NCI-H187 treated with DMSO at 0.1 percent for 48 hours (cell line): Measurements from ENCODE around the gene PLXNA4.
"Not testable (repeated sequence)": the region's sequence is repeated elsewhere in the genome, so short reads cannot be mapped to it uniquely, and the experiment has no call there.

Source experiments
- DNase-seq: peaks from one replicate; lab custom pipeline; 2025; lab: John Stamatoyannopoulos, UW

The PLXNA4 gene

GRCh38 chr7:132414857-132415256 lies 161.4 kb downstream of the PLXNA4 start:
- DNase-seq: no peak

- DNase-seq: no peak
Measured at GRCh38 chr7:132412435-132412834, 163.8 kb downstream of the PLXNA4 start.

- no peak for DNase-seq
Measured at GRCh38 chr7:132410861-132411541, 165.3 kb downstream of the PLXNA4 start.

- no peak for DNase-seq
Measured at GRCh38 chr7:132410385-132410784, 165.9 kb downstream of the PLXNA4 start.

- DNase-seq: no peak
Measured at GRCh38 chr7:132407764-132408163, 168.5 kb downstream of the PLXNA4 start.

GRCh38 chr7:132406039-132406438 lies 170.2 kb downstream of the PLXNA4 start:
- DNase-seq: no peak

- no peak for DNase-seq
Measured at GRCh38 chr7:132404261-132404660, 172.0 kb downstream of the PLXNA4 start.

GRCh38 chr7:132403465-132404110 lies 172.7 kb downstream of the PLXNA4 start:
- no peak for DNase-seq

GRCh38 chr7:132402751-132403245 lies 173.5 kb downstream of the PLXNA4 start:
- DNase-seq: no peak

GRCh38 chr7:132402096-132402495 lies 174.2 kb downstream of the PLXNA4 start:
- no peak for DNase-seq

- no peak for DNase-seq
Measured at GRCh38 chr7:132400561-132401142, 175.6 kb downstream of the PLXNA4 start.

- no peak for DNase-seq
Measured at GRCh38 chr7:132399367-132399766, 176.9 kb downstream of the PLXNA4 start.

- DNase-seq: no peak
Measured at GRCh38 chr7:132398253-132398925, 177.9 kb downstream of the PLXNA4 start.

- no peak for DNase-seq
Measured at GRCh38 chr7:132397070-132397469, 179.2 kb downstream of the PLXNA4 start.

GRCh38 chr7:132395361-132395760 lies 180.9 kb downstream of the PLXNA4 start:
- DNase-seq: no peak

GRCh38 chr7:132394283-132395198 lies 181.7 kb downstream of the PLXNA4 start:
- DNase-seq: no peak

- no peak for DNase-seq
Measured at GRCh38 chr7:132393789-132394261, 182.4 kb downstream of the PLXNA4 start.

GRCh38 chr7:132392713-132393112 lies 183.6 kb downstream of the PLXNA4 start:
- DNase-seq: no peak

- DNase-seq: no peak
Measured at GRCh38 chr7:132390705-132391104, 185.6 kb downstream of the PLXNA4 start.

GRCh38 chr7:132390049-132390448 lies 186.2 kb downstream of the PLXNA4 start:
- not testable (repeated sequence) for DNase-seq

GRCh38 chr7:132388688-132389087 lies 187.6 kb downstream of the PLXNA4 start:
- no peak for DNase-seq
